HG02943 (cell line): ENCODE results near the gene NUP133.
"Not testable (repeated sequence)": the region's sequence is repeated elsewhere in the genome, so short reads cannot be mapped to it uniquely, and the experiment has no call there.

ENCODE experiments used
- ATAC-seq: cut with Tn5 transposase; IDR thresholded peaks from one replicate; pipeline ENCODE4 v1.9.1; 2021; ENCODE audit warnings: mild to moderate bottlenecking, low read depth, moderate library complexity; ENCODE audit not compliant: unreplicated experiment

The NUP133 gene

GRCh38 chr1:229511201-229511600 lies 3.1 kb upstream of the NUP133 start:
- not testable (repeated sequence) for ATAC-seq

GRCh38 chr1:229509576-229509975 lies 1.4 kb upstream of the NUP133 start:
- no peak for ATAC-seq

- no peak for ATAC-seq
Observed at GRCh38 chr1:229508823-229509337, 739 bp upstream of the NUP133 start.

GRCh38 chr1:229507502-229507901 lies 639 bp downstream of the NUP133 start:
- no peak for ATAC-seq

GRCh38 chr1:229506633-229507032 lies 1.5 kb downstream of the NUP133 start:
- ATAC-seq = no peak

GRCh38 chr1:229495782-229496181 lies 12.4 kb downstream of the NUP133 start:
- no peak for ATAC-seq

GRCh38 chr1:229487181-229487580 lies 21.0 kb downstream of the NUP133 start:
- ATAC-seq = no peak

- no peak for ATAC-seq
Observed at GRCh38 chr1:229485318-229485717, 22.8 kb downstream of the NUP133 start.

- no peak for ATAC-seq
Observed at GRCh38 chr1:229482511-229482910, 25.6 kb downstream of the NUP133 start.

GRCh38 chr1:229480495-229480894 lies 27.6 kb downstream of the NUP133 start:
- no peak for ATAC-seq

GRCh38 chr1:229479660-229480399 lies 28.3 kb downstream of the NUP133 start:
- peak; percentile 57 for ATAC-seq

GRCh38 chr1:229478852-229479251 lies 29.3 kb downstream of the NUP133 start:
- peak; percentile 50 for ATAC-seq

GRCh38 chr1:229475859-229476258 lies 32.3 kb downstream of the NUP133 start:
- ATAC-seq = not testable (repeated sequence)

GRCh38 chr1:229474509-229474908 lies 33.6 kb downstream of the NUP133 start:
- no peak for ATAC-seq

GRCh38 chr1:229471175-229471574 lies 37.0 kb downstream of the NUP133 start:
- ATAC-seq = no peak

- ATAC-seq = no peak
Observed at GRCh38 chr1:229470406-229471043, 37.6 kb downstream of the NUP133 start.

- ATAC-seq = no peak
Observed at GRCh38 chr1:229466887-229467286, 41.3 kb downstream of the NUP133 start.

GRCh38 chr1:229464672-229465071 lies 43.5 kb downstream of the NUP133 start:
- ATAC-seq = no peak

- ATAC-seq = no peak
Observed at GRCh38 chr1:229461032-229461668, 47.0 kb downstream of the NUP133 start.

GRCh38 chr1:229459815-229460214 lies 48.3 kb downstream of the NUP133 start:
- no peak for ATAC-seq

GRCh38 chr1:229457436-229457835 lies 50.7 kb downstream of the NUP133 start:
- ATAC-seq = no peak
